Pancreas (tissue), 10 donors: ENCODE data around the gene RAD51AP1. TPM values are rescaled to one million over a fixed set of nuclear protein-coding genes. Genes with fewer than 3 reads are reported as not detected.

ENCODE experiments used
- ATAC-seq, 4 donors: fragments of 200-7000 bp; cut with Tn5 transposase; one replicate each; pipeline versions ENCODE4 v1.8.0 to v1.9.1; 2020; ENCODE audit warnings: mild to moderate bottlenecking in 4 of 4, moderate library complexity in 4 of 4
- DNase-seq, 6 donors: peaks; one replicate each; pipeline ENCODE4 v3.0.0-alpha.2; 2020
- FAIRE-seq: peaks from 2 replicates; lab custom pipeline; 2012; peaks lifted over from hg19 to GRCh38; lab: Jason Lieb, UNC
- H3K27ac ChIP-seq, 4 donors: fragments of 200-600 bp; sonication (generic); 1 replicate in 3 of 4; 2 replicates in 1 of 4; pipeline versions ENCODE4 v1.5.0 to v1.8.0; 2020
- H3K27me3 ChIP-seq, 4 donors: fragments of 200-600 bp; one replicate each; pipeline ENCODE4 v1.8.0; 2021
- H3K36me3 ChIP-seq, 3 donors: fragments of 200-600 bp; sonication (generic) in 1 of 3; one replicate each; pipeline versions ENCODE4 v1.5.0 to v1.8.0; 2020 to 2021
- H3K4me1 ChIP-seq, 3 donors: fragments of 200-600 bp; one replicate each; pipeline ENCODE4 v1.8.0; 2021
- H3K4me3 ChIP-seq, 4 donors: fragments of 200-600 bp; sonication (generic) in 2 of 4; one replicate each; pipeline versions ENCODE4 v1.5.0 to v1.8.0; 2020 to 2021
- H3K9me3 ChIP-seq, 4 donors: fragments of 200-600 bp; one replicate each; pipeline ENCODE4 v1.8.0; 2021
- WGBS, 2 donors: extraction: QIAGEN DNeasy Blood & Tissue Kit; methylation state at CpG; one replicate each; pipeline ENCODE4 v1.1.7; 2013; 5-methylcytosine and 5-hydroxymethylcytosine counted together
- intact Hi-C, 3 donors: fragments of 100-400 bp; cut with DNase I; formaldehyde crosslinking; loops; one replicate each; pipeline versions ENCODE4 v1.11.1 to v1.14.2; 2022
- polyA plus RNA-seq, 2 donors: library from polyadenylated mRNA; stranded (reverse); fragments of 200-250 nt; gene quantifications; one replicate each; pipeline ENCODE4 v1.2.3, GENCODE V29; 2013
- total RNA-seq, 6 donors: library from RNA; stranded (reverse); fragmentation: NEBNext Ultra II Directional in 4 of 6; extraction: Animal tissue kit (Norgen Biotek cat#: 25700) in 4 of 6; gene quantifications; one replicate each; pipeline versions ENCODE4 v1.2.1 to v1.2.4, GENCODE V29; 2021 to 2023
- TF ChIP-seq, protein P1 (sequence below), 4 donors: fragments of 200-600 bp; sonication (generic) in 3 of 4; IDR thresholded peaks; one replicate each; pipeline versions ENCODE4 v1.5.0 to v1.8.0; 2021; ENCODE audit warnings: antibody characterized with exemption in 4 of 4
- donor health status: healthy with polysubstance abuse.
- donor health status: DM: no; HTN: no; CAD: no; lungs with moderate emphysema.
- donor health status: DM: no; HTN: no; CAD: no.
- donor health status: control.
- donor health status: control.
- donor health status: Bipolar disorder and iron deficiency.
- donor health status: DM: yes; HTN: yes; CAD: no.
- donor health status: DM: no; HTN: no; CAD: no.
- donor health status: DM: no; HTN: no; CAD: no.
- donor health status: DM: yes; HTN: yes; CAD: no.

The RAD51AP1 gene
- total and polyA plus RNA-seq, 8 donors, result 0.11 to 1.7 (median 0.93) TPM; not detected in 1

DNA sequence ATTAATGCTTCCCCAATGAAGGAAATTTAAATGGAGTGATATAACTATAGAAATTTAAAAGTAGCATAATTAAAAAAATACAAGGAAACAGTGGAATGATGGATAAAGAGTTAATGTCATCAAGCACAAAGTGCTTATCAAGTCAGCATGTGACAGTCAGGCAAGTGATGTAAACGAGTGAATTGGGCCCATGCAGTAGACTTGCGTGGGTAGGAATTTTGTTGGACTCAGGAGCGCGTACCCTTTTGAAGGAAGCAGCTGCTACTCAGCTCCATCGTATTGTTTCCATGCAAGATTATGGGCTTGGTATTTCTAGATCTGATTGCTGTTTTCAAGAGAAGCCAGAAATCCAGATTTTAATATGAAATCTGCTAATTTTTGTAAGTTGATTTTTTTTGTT, 18.9 kb downstream of the RAD51AP1 start:
- H3K36me3 ChIP-seq, result no peaks in the 10 kb centered on the region
- ATAC-seq (no peak), FAIRE-seq (no peak), DNase-seq (no peak)
- 80% methylated on average over 5 of the region's 5 CpGs for WGBS, 2 donors
- H3K4me3 ChIP-seq, result no peak overlapping the region
- TF ChIP-seq, protein P1, sequence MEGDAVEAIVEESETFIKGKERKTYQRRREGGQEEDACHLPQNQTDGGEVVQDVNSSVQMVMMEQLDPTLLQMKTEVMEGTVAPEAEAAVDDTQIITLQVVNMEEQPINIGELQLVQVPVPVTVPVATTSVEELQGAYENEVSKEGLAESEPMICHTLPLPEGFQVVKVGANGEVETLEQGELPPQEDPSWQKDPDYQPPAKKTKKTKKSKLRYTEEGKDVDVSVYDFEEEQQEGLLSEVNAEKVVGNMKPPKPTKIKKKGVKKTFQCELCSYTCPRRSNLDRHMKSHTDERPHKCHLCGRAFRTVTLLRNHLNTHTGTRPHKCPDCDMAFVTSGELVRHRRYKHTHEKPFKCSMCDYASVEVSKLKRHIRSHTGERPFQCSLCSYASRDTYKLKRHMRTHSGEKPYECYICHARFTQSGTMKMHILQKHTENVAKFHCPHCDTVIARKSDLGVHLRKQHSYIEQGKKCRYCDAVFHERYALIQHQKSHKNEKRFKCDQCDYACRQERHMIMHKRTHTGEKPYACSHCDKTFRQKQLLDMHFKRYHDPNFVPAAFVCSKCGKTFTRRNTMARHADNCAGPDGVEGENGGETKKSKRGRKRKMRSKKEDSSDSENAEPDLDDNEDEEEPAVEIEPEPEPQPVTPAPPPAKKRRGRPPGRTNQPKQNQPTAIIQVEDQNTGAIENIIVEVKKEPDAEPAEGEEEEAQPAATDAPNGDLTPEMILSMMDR (IDR thresholded peaks at IDR 0.05), result no peak
- H3K4me1 ChIP-seq, result peaks cover 0 to 6% (median 0%) of the 10 kb centered on the region in 3 donors
- no peak overlapping the region for H3K27ac ChIP-seq
- H3K9me3 ChIP-seq, result no peaks in the 10 kb centered on the region
- intact Hi-C loops, result no loop called here
- H3K27me3 ChIP-seq, result no peaks in the 10 kb centered on the region

DNA sequence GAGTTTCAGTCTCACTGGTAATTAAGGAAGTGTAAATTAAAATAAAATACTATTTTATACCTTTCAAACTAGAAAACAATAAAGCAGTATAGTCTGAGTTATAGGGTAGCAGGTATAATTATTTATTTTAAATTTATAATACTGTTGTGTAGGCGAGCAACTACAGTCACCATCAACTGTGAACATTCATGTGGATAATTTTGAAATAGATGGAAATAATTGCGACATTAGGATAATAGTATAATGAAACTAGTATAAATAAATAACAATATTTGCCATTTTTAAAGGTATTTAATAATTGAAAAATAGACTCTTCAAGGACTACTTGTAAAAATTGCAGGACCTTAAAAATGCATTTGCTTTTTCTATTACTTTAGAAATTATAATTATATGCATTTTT, 19.5 kb downstream of the RAD51AP1 start:
- H3K27ac ChIP-seq, result no peak overlapping the region
- no peaks in the 10 kb centered on the region for H3K36me3 ChIP-seq
- TF ChIP-seq, protein P1 (IDR thresholded peaks at IDR 0.05), result no peak
- no peak for ATAC-seq
- H3K4me3 ChIP-seq, result no peak overlapping the region
- no peak for FAIRE-seq
- intact Hi-C loops, result no loop called here
- 92% methylated on average over 2 of the region's 2 CpGs for WGBS, 2 donors
- no peaks in the 10 kb centered on the region for H3K27me3 ChIP-seq
- H3K9me3 ChIP-seq, result no peaks in the 10 kb centered on the region
- no peak for DNase-seq
- H3K4me1 ChIP-seq, result peaks cover 0 to 6% (median 0%) of the 10 kb centered on the region in 3 donors

DNA sequence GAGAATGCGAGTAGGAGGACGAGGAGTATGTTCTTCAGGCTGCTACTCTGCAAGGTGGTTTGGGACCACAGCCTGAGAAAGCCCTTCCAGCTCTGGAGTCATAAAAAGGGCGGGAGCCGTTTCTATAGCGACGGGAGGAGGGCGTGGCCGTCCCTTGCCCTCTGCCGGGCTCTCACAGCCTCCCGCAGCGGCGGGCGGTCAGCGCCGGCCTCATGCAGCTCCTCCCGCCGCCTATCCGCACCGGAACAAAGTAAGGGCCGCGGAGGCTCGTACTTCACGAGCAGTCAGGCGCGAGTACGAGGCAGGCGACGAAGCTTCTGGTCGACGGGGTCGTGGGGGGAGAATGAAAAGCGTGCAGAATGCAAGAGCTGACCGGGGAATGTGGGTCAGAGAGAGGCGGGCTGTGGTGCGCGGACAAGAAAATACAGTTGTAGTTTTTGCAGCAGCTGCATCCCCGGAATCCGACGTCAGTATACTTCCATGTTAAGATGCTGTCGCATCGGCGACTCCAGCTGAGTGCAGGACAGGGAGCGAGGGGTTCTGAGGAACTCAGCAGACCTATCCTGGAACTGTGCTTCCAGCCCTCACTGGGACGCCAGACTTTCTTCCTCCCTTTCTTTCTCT, 23.5 kb downstream of the RAD51AP1 start, which contains the start of gene DYRK4:
Gene DYRK4, plus strand, starts transcription at position 175 of the 624 bp plus-strand sequence. Its CDS starts 38 bp downstream, at position 213.
- TF ChIP-seq, protein P1 (IDR thresholded peaks at IDR 0.05), result no peak
- no peaks in the 10 kb centered on the region for H3K9me3 ChIP-seq
- peak; percentile 67 to 86 (median 82) for DNase-seq
- no peak for FAIRE-seq
- H3K4me3 ChIP-seq, result peak within 1 kb of the TSS in 2 of 4 donors; percentile 30 to 47
- 5 to 9% methylated on average over 44 of the region's 44 CpGs for WGBS, 2 donors
- H3K27ac ChIP-seq, result no peak within 1 kb of the TSS
- H3K36me3 ChIP-seq, result no peaks in the 10 kb centered on the region
- ATAC-seq, result peak; percentile 98 to 100 (median 99)
- H3K4me1 ChIP-seq, result peaks cover 0 to 6% (median 0%) of the 10 kb centered on the region in 3 donors
- no peaks in the 10 kb centered on the region for H3K27me3 ChIP-seq
- intact Hi-C loops, result no loop called here

DNA sequence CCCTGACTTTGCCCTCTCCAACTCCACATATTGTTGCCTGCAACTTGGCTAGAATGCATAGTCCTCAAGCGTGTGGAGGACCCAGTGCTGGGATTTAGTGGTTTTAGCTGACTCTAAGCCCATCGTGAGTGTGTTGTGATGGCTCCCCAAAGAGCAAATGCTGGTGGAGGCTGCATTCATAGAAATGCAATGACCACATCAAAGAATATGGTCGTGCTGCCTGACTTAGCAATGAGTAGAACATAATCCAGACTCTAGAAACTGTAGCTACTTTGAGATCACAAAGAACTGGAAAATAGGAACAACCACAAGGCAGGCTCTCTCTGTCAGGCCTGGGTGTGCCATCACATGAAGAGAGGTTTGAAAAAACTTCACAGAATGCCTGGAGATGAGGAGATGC, 24.6 kb downstream of the RAD51AP1 start:
- no peaks in the 10 kb centered on the region for H3K27me3 ChIP-seq
- 67 to 74% methylated on average over 3 of the region's 3 CpGs for WGBS, 2 donors
- intact Hi-C loops, result no loop called here
- peaks cover 0 to 6% (median 0%) of the 10 kb centered on the region in 3 donors for H3K4me1 ChIP-seq
- H3K36me3 ChIP-seq, result no peaks in the 10 kb centered on the region
- ATAC-seq (no peak), DNase-seq (no peak), FAIRE-seq (no peak)
- no peaks in the 10 kb centered on the region for H3K9me3 ChIP-seq
- TF ChIP-seq, protein P1 (IDR thresholded peaks at IDR 0.05), result no peak
- no peak overlapping the region for H3K4me3 ChIP-seq
- no peak overlapping the region for H3K27ac ChIP-seq

DNA sequence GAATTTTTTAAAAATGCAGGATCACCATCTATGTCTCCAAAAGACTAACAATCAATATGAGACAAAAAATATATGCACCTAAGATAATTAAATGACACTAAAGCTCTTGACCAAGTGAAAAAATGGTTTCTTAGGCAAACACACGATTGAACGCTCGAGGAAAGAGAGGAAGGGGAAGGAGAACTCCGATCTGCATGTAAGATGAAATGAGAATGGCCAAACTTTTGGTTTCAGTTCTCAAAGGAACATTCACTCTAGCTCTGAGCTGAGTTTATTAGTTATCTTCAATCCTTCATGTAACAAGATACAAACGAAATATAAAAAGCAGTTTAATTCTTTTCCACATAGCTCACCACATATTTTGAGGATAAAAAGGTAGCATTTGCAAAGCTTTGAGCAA, 26.1 kb downstream of the RAD51AP1 start:
- Histone ChIP-seq H3K27me3 (no peaks in the 10 kb centered on the region), H3K36me3 (no peaks in the 10 kb centered on the region), H3K4me1 (peaks cover 0 to 6% (median 0%) of the 10 kb centered on the region in 3 donors), H3K4me3 (no peak overlapping the region), H3K27ac (no peak overlapping the region), H3K9me3 (no peaks in the 10 kb centered on the region)
- TF ChIP-seq, protein P1 (IDR thresholded peaks at IDR 0.05), result no peak
- intact Hi-C loops, result no loop called here
- 56 to 66% methylated on average over 5 of the region's 5 CpGs for WGBS, 2 donors
- no peak for FAIRE-seq
- no peak for ATAC-seq
- no peak for DNase-seq
